Measurements from ENCODE around the gene HHAT.

The HHAT gene

GRCh38 chr1:210398466-210398865, 69.8 kb downstream of the HHAT start:
- Histone ChIP-seq H4K20me1 (ENCODE audit: insufficient read depth, low read length, poor library complexity, severe bottlenecking) (no peaks in the 10 kb centered on the region), H3K4me3 (ENCODE audit: low read length, poor library complexity, severe bottlenecking) (no peak overlapping the region), H3K9ac (ENCODE audit: low read depth, low read length, poor library complexity, severe bottlenecking) (no peak overlapping the region), H3K79me2 (ENCODE audit: insufficient read depth, low read length) (no peaks in the 10 kb centered on the region), H3K4me1 (ENCODE audit: insufficient read depth, low read length, poor library complexity, severe bottlenecking) (peaks cover 4% of the 10 kb centered on the region), H3K27me3 (ENCODE audit: insufficient read depth, low read length, poor library complexity, severe bottlenecking) (no peaks in the 10 kb centered on the region), H3K9me3 (ENCODE audit: insufficient read depth, low read depth, low read length) (no peaks in the 10 kb centered on the region), H3K9me2 (replicated peaks; ENCODE audit: low read depth, low read length) (no peaks in the 10 kb centered on the region), H3F3A (ENCODE audit: low read depth) (no peaks in the 10 kb centered on the region), H3K36me3 (ENCODE audit: insufficient read depth, low read length) (no peaks in the 10 kb centered on the region), H2AFZ (ENCODE audit: low read length) (no peak overlapping the region), H3K4me2 (ENCODE audit: low read depth, low read length, poor library complexity, severe bottlenecking) (no peak overlapping the region)
- TF ChIP-seq EZH2phosphoT487 (IDR thresholded peaks at IDR 0.05; ENCODE audit: borderline replicate concordance) (no peak), CTCF (conservative IDR thresholded peaks at IDR 0.05; ENCODE audit: low read length) (no peak)

- TF ChIP-seq CTCF (conservative IDR thresholded peaks at IDR 0.05; ENCODE audit: low read length) (peak; percentile 96), EZH2phosphoT487 (IDR thresholded peaks at IDR 0.05; ENCODE audit: borderline replicate concordance) (no peak)
Measured at GRCh38 chr1:210400043-210400840, 71.5 kb downstream of the HHAT start.

GRCh38 chr1:210402560-210402959, 73.9 kb downstream of the HHAT start:
- Histone ChIP-seq H3K4me3 (ENCODE audit: low read length, poor library complexity, severe bottlenecking) (no peak overlapping the region), H3K9ac (ENCODE audit: low read depth, low read length, poor library complexity, severe bottlenecking) (no peak overlapping the region), H3K9me2 (replicated peaks; ENCODE audit: low read depth, low read length) (no peaks in the 10 kb centered on the region), H4K20me1 (ENCODE audit: insufficient read depth, low read length, poor library complexity, severe bottlenecking) (no peaks in the 10 kb centered on the region), H3F3A (ENCODE audit: low read depth) (no peaks in the 10 kb centered on the region), H2AFZ (ENCODE audit: low read length) (no peak overlapping the region), H3K9me3 (ENCODE audit: insufficient read depth, low read depth, low read length) (no peaks in the 10 kb centered on the region), H3K36me3 (ENCODE audit: insufficient read depth, low read length) (no peaks in the 10 kb centered on the region), H3K27me3 (ENCODE audit: insufficient read depth, low read length, poor library complexity, severe bottlenecking) (no peaks in the 10 kb centered on the region), H3K4me1 (ENCODE audit: insufficient read depth, low read length, poor library complexity, severe bottlenecking) (peaks cover 4% of the 10 kb centered on the region), H3K4me2 (ENCODE audit: low read depth, low read length, poor library complexity, severe bottlenecking) (no peak overlapping the region), H3K79me2 (ENCODE audit: insufficient read depth, low read length) (no peaks in the 10 kb centered on the region)
- TF ChIP-seq CTCF (conservative IDR thresholded peaks at IDR 0.05; ENCODE audit: low read length) (no peak), EZH2phosphoT487 (IDR thresholded peaks at IDR 0.05; ENCODE audit: borderline replicate concordance) (no peak)

More at GRCh38 chr1:210400043-210400840, 71.5 kb downstream of the HHAT start:
- Histone ChIP-seq H2AFZ (ENCODE audit: low read length) (no peak overlapping the region), H4K20me1 (ENCODE audit: insufficient read depth, low read length, poor library complexity, severe bottlenecking) (no peaks in the 10 kb centered on the region), H3K9me2 (replicated peaks; ENCODE audit: low read depth, low read length) (no peaks in the 10 kb centered on the region), H3F3A (ENCODE audit: low read depth) (no peaks in the 10 kb centered on the region), H3K4me3 (ENCODE audit: low read length, poor library complexity, severe bottlenecking) (no peak overlapping the region), H3K79me2 (ENCODE audit: insufficient read depth, low read length) (no peaks in the 10 kb centered on the region), H3K27me3 (ENCODE audit: insufficient read depth, low read length, poor library complexity, severe bottlenecking) (no peaks in the 10 kb centered on the region), H3K4me1 (ENCODE audit: insufficient read depth, low read length, poor library complexity, severe bottlenecking) (peaks cover 4% of the 10 kb centered on the region), H3K4me2 (ENCODE audit: low read depth, low read length, poor library complexity, severe bottlenecking) (no peak overlapping the region), H3K9ac (ENCODE audit: low read depth, low read length, poor library complexity, severe bottlenecking) (no peak overlapping the region), H3K36me3 (ENCODE audit: insufficient read depth, low read length) (no peaks in the 10 kb centered on the region), H3K9me3 (ENCODE audit: insufficient read depth, low read depth, low read length) (no peaks in the 10 kb centered on the region)

All from Loucy (cell line).